Stimulated activated CD4-positive, alpha-beta T cell treated with anti-CD3 and anti-CD28 coated beads, Interleukin-4, amount 100 ng/mL, for 48 hours (primary cell): ENCODE measurements around the gene APMAP.

ENCODE experiments used
- DNase-seq, 2 donors: peaks; one replicate each; pipeline ENCODE4 v3.0.0-alpha.2; 2020; ENCODE audit warnings: low read depth in 2 of 2

APMAP gene

DNA sequence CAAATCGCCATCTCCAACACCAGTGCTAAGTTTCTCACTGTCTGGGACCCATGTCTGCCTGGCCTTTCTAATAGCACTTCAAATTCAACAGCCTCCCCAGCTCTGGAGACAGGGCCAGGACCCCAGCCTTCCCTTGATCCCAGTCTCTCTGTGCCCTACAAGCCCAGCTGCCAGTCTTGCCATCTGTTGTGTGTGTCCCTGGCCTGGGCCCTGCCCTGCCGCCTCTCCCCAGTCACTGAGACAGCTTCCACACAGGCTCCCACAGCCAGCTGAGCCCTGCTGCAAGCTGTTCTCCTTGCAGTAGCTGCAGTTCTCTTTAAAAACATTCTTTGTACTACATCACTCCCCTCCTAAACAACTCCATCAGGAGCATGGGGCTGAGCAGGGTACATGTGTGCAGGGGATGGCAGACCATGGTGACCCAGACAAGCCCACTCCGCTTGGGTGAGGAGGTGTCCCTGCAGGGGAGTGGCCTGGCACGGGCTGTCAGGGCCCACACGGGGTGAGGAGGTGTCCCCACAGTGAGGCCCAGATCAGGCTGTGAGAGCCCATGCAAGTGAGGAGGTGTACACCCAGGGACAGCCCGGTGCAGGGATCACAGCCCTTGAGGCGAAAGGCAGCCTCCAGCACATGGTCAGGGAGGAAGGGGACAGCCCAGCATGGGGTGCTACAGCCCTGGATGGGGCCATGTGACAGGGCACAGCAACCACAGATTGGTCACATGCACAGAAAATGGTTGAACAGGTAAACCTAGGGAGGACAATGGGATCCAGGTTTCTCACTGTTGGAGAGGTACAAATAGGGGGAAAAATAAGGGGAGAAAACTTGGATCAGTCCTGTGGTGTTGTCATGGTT, 27.3 kb downstream of the APMAP start:
- no peak for DNase-seq

DNA sequence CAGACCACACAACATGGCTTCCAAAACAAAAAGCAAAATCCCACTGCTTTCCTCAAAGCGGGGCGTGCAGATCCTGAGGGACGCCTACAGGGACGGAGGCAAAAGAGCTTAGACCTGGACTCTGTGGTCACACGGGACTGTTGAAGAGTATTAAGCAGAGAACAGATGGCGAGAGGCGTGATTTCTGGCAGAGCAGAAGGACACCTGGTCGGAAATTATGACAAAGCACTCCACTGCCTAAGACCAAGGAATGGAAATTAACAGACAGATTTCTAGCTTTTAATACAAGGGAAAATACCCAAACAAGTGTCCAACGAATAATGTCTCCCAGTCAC, 28.1 kb downstream of the APMAP start:
- no peak for DNase-seq

DNA sequence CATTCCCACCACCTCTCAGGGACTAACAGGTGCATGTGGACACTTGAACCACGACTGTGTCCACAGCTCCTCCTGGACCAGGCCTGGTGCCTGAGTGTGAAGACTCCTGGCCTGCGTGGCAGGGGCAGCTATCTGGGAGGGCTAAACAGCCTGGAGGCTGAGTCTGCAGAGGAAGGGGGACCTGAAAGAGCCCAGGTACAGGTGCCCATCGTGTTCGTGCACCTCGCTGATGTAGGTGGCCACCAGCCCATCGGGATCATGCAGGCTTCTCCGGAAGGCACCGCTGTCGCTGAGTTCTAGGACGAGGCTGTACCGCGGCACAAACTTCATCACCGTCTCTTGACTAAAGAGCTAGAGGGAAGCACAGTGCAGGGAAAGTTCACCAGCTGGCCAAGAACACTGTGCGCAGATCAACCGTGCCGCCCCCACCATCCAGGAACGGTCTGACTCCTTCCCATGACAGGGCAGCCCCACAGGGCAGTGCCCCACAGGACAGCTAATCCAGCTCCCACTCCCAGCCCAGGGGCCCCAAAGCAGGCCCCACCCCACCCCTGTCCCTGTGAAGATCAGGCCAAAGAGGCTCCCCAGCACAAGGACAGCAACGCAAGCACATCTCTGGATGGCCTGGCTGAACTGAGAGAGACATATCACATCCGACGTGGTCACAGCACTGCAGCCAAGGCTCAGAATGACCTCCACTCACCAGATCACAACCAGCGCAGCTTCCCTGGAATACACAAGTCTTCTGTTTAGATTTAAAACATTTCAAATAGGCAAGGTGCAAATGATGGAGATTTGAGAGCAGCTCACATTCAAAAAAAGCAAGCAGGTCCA, 28.7 kb downstream of the APMAP start:
- DNase-seq: no peak

DNA sequence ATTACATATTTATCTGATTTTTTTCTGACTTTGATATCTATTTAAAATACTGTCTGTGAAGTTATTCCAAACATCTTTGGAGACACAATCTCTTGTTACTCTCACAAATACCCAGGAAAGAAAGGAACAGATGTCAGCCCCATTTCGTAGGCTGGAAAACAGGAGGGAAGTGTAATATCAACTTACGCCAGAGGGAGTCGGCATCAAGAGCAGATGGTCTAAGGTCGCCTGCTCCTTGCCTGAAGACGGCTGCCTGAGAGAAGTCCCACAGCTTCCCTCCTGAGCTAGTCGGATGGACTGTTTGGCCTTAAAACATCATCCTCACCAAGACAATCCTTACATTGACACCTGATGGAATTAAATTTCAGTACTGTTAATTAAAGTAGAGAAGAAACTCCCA, 30.0 kb downstream of the APMAP start:
- no peak for DNase-seq

DNA sequence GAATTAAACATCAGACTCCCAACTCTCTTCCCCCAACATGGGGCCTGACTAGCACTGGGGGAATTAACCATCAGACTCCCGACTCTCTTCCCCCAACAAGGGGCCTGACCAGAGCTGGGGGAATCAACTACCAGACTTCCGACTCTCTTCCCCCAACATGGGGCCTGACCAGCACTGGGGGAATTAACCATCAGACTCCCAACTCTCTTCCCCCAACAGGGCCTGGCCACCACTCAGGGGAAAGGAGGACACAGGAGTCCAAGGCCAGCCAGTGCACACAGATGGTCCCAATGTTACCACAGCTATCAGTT, 30.4 kb downstream of the APMAP start:
- no peak for DNase-seq

DNA sequence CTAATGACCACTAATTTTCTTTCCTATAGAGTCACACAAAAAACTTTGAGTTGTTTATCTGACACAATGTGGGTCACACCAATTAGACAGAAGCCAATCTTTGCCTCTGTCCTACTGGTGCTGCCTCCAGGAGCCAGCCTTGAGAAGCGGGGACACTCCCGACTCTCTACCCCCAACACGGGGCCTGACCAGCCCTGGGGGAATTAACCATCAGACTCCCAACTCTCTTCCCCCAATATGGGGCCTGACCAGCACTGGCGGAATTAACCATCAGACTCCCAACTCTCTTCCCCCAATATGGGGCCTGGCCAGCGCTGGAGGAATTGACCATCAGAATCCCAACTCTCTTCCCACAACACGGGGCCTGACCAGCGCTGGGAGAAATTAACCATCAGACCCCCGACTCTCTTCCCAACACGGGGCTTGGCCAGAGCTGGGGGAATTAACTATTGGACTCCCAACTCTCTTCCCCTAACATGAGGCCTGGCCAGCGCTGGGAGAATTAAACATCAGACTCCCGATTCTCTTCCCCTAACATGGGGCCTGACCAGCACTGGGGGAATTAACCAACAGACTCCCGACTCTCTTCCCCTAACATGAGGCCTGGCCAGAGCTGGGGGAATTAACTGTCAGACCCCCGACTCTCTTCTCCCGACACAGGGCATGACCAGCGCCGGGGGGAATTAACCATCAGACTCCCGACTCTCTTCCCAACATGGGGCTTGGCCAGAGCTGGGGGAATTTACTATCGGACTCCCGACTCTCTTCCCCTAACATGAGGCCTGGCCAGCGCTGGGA, 31.0 kb downstream of the APMAP start:
- no peak for DNase-seq

DNA sequence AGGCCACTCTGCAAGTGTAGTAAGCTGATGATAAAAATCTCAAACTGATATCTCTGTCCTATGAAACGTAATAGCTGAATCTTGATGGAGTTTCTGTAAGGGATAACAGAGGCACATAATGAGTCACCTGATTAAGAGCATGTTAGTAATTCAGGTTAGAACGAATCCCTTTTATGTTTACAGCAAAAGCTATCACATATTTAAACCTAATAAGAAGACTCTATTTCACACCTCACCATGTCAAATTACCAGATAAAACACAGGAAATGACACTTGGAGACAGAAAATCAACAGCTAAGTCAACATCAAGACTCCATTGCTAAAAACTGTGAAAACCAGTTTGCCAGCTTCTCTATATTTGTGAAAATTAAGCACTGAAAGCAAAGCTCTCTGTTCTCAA, 31.7 kb downstream of the APMAP start:
- no peak for DNase-seq

DNA sequence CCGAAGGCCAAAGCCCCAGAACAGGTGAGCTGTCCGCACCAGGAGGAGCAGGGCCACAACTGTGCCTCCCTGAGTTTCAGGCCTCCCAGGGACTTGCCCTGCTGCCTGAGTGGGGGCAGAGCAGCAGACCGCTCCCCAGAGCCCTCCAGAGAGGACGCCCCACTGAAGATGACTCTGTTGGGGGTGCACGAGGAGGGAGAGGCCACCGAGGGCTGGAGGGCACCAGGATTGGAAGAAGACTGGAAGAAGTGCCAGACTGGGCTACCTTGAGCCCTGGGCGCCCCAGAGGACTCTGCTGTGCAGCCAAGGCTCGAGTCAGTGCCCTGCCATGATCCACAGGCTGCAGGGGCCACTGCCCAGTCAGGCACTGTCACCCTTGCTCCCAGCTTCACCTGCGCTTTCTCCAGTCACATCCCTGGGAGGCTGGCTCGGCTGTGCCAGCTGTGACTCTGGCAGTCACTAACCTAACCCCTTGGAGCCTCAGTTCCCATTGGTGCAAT, 32.2 kb downstream of the APMAP start:
- no peak for DNase-seq

DNA sequence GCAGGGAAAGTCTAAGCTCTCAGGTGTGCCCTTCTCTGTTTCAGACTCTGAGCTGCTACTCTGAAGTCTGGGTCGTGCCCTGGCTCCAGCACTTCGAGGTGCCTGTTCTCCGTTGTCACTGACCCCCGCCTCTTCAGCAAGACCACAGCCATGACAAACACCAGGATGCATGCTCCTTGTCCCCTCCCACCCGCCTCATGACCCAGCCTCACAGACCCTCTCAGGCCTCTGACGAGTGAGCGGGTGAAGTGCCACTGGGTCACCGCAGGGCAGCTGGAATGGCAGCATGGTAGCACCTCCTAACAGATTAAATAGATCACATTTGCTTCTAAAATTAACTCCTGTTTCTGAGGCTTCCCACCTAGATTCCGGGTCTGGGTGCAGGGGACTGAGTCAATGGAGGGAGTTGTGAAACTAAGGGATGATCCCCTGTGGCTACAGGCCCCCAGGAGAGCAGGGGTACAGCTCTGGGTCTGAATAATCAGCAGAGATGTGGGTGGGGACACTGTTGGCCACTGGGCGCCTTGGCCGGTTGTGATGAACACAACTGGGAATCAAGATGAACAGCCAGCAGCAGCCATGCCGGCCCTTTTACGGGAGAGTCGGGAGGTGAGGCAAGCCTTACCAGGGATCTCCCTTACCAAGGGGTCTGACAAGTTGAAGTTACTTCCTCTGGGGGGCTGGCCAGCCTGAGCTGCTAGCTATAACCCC, 32.8 kb downstream of the APMAP start:
- no peak for DNase-seq

DNA sequence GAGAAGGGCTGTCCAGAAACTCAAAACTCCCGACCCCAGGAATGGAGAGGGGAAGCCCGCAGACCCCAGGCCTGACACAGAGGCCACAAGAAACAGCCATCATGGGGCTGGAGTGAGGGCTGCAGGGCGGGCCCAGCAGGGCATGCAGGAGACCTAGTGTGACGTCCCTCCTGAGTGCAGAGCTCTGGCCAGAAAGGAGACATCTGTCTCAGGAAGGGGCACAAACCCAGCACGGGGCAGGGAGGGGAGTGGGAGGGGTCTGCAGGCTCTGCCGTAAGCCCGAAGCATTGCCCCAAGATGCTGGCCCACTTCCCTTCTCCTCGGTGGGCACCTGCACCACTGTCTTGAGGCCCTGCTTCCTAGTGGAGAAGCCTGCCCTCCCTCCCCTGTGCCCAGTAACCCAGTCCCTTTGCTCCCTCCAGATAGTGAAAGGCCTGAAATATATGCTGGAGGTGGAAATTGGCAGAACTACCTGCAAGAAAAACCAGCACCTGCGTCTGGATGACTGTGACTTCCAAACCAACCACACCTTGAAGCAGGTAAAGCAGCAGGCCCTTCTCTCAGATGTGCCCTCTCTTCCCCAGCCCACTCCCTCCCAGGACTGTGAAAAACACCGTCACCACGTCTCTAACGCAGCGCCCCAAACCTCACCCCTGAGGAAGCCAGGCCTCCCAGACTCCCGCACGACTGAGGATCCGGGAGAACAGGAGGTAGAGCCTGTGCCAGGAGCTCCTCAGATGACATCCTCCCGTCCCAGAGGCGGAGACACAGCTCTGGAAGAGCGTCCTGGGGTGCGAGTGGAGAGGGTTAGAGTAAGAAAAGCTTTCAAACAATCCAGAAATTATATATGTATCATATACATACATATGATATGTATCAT, 33.8 kb downstream of the APMAP start:
- DNase-seq: no peak

DNA sequence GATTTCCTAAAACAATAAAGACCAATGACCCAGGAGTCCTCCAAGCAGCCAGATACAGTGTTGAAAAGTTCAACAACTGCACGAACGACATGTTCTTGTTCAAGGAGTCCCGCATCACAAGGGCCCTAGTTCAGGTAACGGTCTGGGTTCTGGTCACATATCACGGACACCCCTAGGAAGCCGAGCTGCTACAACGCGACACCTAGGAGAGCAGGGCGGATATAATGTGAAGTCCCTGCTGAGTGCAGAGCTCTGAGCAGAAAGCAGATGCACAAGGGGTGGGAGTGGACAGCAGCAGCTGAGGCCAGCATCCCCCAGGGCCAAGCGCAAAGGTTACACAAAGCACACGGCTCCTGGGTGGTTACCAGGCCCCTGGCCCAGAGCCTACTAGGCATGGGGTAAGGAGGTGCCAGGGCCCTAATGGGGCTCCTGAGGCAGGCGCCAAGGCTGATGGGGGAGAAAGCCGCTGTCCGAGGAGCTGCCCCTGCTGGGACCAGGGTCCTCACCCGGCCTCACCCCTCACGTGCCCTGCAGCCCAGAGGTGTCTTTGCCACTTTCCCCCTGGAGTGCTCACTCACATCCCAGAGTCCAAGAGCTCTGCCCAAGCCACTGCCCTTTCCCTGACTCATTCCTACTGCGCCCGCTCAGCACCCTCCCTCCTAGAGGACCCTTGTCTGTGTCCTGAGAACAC, 35.1 kb downstream of the APMAP start:
- DNase-seq: no peak

DNA sequence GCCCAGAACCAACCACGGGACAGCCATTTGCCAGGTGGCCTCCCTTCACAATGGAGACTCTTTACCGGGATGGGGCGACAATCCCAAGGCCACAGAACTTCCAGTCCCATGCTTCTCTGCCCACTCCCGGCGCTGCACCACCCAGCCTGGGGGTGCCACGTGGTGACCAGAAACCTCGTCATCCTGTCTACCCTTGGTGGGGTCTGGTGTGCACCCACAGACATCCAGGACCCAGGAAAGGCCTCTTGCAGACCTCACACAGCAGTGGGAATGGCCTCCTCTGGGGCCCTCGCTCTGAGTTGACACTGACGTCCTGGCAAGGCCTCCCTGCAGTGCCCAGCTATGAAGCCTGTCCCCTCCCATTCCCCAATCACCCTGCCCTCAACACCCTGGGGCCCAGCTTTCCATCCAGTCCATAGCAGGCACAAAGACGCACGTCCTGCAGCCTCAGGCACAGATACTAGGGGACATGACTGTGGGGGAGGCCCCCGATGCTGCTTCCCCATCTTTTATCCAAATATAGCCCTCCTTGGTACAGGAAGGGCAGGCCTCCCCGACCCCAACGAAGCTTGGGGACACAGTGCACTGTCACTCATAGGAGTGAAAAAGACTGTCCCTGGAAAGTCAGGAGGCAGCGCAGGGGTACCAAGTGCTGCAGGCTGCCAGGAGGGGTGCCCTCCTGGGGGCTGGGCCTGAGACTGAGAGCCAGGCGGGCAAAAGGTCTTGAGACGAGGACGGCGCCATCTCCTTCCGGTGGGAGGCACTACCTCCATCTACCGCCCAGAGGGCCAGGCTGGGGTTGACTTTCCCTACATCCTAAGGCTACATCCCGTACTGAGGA, 36.3 kb downstream of the APMAP start:
- DNase-seq: no peak

DNA sequence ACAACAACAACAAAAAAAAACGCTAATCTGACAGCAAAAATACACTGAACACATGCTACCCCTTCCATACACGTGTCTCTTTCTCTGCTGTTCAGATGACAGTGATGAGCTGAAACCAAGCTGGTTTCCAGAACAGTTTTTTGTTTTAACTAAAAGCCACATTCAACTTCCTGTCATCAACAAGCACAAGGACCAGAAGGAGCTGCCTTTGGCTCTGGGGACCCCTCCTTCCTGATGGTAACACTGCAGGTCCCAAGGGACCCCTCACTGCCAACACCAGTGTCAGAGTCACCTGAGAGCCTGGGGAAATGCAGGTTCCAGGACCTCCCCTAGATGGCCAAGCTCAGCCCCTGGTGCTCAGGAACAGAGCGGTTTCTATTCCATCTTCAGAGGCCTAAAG, 37.5 kb downstream of the APMAP start:
- DNase-seq: no peak

DNA sequence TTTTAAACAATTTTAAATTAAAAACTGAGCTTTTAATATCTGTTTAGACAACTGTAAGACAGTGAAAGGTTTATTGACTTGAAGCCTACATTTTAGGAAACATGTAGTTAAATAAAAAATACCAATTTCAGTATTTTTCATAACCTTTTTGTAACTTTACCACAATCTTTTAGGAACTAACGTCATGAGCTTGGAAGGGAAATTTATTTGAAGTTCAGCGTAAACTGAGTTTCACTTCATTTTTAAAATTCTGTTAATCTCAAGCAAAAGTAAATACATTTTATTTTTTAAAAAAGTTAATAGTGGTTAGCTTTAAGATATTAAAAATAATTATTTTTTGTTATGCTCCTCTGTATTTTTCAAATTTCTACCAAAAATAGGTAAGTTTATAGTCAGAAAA, 38.0 kb downstream of the APMAP start:
- DNase-seq: no peak

DNA sequence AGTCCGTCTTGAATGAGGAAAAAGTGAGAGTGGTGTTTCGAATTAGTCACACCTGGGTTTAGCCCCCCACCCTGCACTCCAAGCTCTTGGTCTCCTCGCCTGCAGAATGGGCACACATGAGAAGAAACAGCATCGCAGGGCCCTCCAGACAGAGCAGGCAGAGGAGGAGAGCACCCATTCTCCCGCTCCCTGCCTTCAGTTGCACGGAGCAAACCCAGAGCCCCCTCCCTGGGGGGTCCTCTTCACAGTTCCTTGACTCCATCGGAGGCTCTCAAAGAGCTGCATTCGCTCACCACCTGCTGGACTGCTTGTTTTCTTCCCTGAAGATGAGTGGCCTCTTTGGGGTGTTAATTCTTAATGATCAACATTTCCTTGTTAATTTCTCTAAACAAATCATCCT, 38.4 kb downstream of the APMAP start:
- DNase-seq: no peak

DNA sequence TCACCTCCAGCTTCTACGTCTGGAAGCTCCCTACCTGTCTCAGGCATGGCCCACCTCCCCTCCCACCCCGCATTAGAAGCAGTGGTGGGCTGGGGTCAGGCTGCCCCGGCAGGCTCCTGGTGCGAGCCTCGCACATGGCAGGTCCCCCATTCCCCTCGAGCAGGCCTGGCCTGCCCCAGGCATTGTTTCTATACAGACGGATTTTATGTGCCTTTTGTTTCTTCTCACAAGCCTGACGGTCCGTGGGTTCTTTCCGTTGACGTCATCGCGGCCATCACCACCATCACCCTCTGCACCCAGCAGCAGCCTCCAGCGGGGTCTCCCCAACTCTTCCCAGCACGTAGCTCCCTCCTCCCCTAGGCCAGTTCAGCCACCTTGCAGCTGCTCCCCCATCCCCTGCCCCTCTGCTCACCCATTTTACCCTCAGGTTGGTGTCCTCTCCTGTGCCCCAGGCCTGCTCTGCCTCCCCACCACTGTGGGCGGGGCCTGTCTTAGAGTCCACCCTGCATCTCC, 38.9 kb downstream of the APMAP start:
- no peak for DNase-seq

DNA sequence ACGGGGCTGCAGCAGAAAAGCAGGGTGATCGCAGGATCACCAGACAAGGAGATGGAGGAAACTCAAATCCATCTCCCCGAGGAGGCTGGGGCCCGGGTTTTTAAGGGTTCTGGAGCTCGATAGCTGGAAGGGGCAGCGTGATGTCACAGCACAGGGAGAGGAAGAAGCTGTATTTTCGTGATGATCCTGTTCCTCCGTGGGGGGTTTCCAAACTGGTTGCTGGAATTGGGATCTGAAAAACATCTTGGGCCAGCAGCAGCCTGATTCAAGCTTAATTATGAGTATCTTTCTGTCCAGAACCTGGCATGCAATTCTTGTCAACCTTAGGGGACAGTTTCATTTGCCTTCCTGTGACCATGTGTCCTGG, 39.4 kb downstream of the APMAP start:
- no peak for DNase-seq

DNA sequence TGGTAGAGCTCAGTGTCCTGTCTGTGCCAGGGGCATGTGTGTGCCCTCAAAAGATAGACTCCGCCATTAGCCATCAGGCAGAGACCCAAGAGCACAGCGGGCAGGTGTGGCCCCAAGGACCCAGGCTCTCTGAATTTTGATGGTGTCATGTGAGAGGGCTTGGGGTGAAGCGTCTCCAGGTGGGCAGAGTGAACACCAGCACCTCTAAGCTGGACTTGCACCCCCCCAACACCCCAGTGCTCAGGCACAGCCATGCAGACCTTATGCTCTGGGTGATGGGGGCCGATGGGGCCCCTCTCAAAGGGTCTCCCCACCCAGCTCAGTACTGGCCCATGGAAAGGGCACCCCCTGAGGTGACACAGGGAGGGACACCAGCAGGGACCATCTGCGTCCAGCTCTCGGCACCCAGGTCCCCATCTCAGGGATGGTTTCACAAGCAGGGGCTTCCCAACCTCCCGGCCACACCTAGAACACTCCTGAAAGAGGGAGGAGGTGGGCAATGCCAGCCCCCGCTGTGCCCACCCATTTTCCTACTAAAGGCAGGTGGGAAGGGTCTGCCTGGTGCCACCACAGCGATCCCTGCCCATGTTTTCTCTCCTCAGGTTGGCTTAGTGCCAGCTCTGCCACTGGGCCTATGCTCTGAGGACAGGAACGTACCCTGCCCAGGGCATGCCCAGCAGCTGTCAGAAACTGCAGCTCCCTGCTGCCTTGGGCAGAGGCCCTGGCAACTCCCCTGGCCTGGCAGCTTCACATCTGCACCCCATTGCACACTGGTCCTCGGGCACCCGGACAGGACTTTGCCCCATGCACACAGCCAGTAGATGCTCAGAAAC, 40.0 kb downstream of the APMAP start:
- DNase-seq: no peak
